HEK293T (cell line): ENCODE data around the gene P2RY14.
A peak's percentile ranks its signal among the peaks of the same experiment; 100 is the strongest.

Experiments
- CTCF ChIA-PET: fragments of 350-600 bp; formaldehyde crosslinking; extraction: SDS; loops from one replicate; lab custom pipeline; 2021; ENCODE audit warnings: antibody characterized with exemption, inconsistent platforms; lab: Yijun Ruan, JAX
- POLR2A ChIA-PET: fragments of 350-600 bp; formaldehyde crosslinking; extraction: SDS; loops from one replicate; lab custom pipeline; 2020; ENCODE audit warnings: antibody characterized with exemption, inconsistent platforms; lab: Yijun Ruan, JAX
- DNase-seq: peaks from one replicate; pipeline ENCODE4 v3.0.0; 2012; ENCODE audit warnings: mixed read lengths; ENCODE audit errors: extremely low spot score
- ARNT ChIP-seq: fragments of 450-650 bp; IDR thresholded peaks from 2 replicates; pipeline ENCODE4 v1.6.1; 2017; ENCODE audit warnings: mild to moderate bottlenecking
- BHLHE40 ChIP-seq: fragments of 450-650 bp; IDR thresholded peaks from 2 replicates; pipeline ENCODE4 v1.6.1; 2016; ENCODE audit warnings: mild to moderate bottlenecking, moderate library complexity, borderline replicate concordance
- CTBP1 ChIP-seq: fragments of 450-650 bp; IDR thresholded peaks from 2 replicates; pipeline ENCODE4 v1.6.1; 2016; ENCODE audit warnings: borderline replicate concordance
- ELF4 ChIP-seq: fragments of 450-650 bp; IDR thresholded peaks from 2 replicates; pipeline ENCODE4 v1.6.1; 2017; ENCODE audit warnings: antibody characterized with exemption
- FOXA1 ChIP-seq: fragments of 450-650 bp; IDR thresholded peaks from 2 replicates; pipeline ENCODE4 v1.6.1; 2016; ENCODE audit warnings: mild to moderate bottlenecking
- FOXK2 ChIP-seq: fragments of 450-650 bp; IDR thresholded peaks from 2 replicates; pipeline ENCODE4 v1.6.1; 2016; ENCODE audit warnings: mild to moderate bottlenecking
- FOXM1 ChIP-seq: fragments of 450-650 bp; IDR thresholded peaks from 2 replicates; pipeline ENCODE4 v1.6.1; 2017; ENCODE audit warnings: mild to moderate bottlenecking, borderline replicate concordance
- HDGF ChIP-seq: fragments of 450-650 bp; IDR thresholded peaks from 2 replicates; pipeline ENCODE4 v1.6.1; 2017; ENCODE audit warnings: antibody characterized with exemption, borderline replicate concordance
- L3MBTL2 ChIP-seq: fragments of 450-650 bp; conservative IDR thresholded peaks from 2 replicates; pipeline ENCODE4 v1.6.1; 2016; ENCODE audit warnings: mild to moderate bottlenecking
- LEF1 ChIP-seq: fragments of 450-650 bp; IDR thresholded peaks from 2 replicates; pipeline ENCODE4 v1.6.1; 2017; ENCODE audit warnings: mild to moderate bottlenecking, borderline replicate concordance
- NFRKB ChIP-seq: fragments of 450-650 bp; IDR thresholded peaks from 2 replicates; pipeline ENCODE4 v1.6.1; 2016; ENCODE audit warnings: mild to moderate bottlenecking, moderate library complexity
- PKNOX1 ChIP-seq: fragments of 450-650 bp; IDR thresholded peaks from 2 replicates; pipeline ENCODE4 v1.6.1; 2016
- SP1 ChIP-seq: fragments of 450-650 bp; IDR thresholded peaks from 2 replicates; pipeline ENCODE4 v1.6.1; 2017
- SUZ12 ChIP-seq: fragments of 450-650 bp; IDR thresholded peaks from 2 replicates; pipeline ENCODE4 v1.6.1; 2016; ENCODE audit warnings: mild to moderate bottlenecking
- TARDBP ChIP-seq: fragments of 450-650 bp; IDR thresholded peaks from 2 replicates; pipeline ENCODE4 v1.6.1; 2016
- ZNF384 ChIP-seq: fragments of 450-650 bp; IDR thresholded peaks from 2 replicates; pipeline ENCODE4 v1.6.1; 2016

Gene P2RY14

DNA sequence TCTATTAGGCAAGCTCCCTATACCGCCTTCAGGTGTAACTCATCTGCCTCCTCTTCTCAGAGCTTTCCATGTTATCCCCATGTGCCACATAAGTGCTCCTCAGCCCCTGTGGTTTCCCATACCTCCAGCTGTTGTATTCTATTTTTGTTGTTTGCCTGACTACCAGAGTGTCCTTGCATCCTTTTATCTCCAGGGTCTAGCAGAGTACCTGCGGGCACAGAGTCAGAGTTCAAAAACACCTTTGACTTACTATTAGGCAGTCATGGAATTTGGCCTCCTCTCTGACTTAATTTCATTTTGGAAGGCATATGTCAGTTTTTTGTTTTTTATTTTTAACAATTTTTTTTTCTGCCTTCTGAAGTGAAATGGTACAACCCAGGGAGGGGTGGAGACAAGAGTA, 31.2 kb upstream of the P2RY14 start:
- TF ChIP-seq CTBP1 (no peak), TARDBP (no peak), SUZ12 (no peak), FOXK2 (no peak)
- POLR2A ChIA-PET: no interaction called here

DNA sequence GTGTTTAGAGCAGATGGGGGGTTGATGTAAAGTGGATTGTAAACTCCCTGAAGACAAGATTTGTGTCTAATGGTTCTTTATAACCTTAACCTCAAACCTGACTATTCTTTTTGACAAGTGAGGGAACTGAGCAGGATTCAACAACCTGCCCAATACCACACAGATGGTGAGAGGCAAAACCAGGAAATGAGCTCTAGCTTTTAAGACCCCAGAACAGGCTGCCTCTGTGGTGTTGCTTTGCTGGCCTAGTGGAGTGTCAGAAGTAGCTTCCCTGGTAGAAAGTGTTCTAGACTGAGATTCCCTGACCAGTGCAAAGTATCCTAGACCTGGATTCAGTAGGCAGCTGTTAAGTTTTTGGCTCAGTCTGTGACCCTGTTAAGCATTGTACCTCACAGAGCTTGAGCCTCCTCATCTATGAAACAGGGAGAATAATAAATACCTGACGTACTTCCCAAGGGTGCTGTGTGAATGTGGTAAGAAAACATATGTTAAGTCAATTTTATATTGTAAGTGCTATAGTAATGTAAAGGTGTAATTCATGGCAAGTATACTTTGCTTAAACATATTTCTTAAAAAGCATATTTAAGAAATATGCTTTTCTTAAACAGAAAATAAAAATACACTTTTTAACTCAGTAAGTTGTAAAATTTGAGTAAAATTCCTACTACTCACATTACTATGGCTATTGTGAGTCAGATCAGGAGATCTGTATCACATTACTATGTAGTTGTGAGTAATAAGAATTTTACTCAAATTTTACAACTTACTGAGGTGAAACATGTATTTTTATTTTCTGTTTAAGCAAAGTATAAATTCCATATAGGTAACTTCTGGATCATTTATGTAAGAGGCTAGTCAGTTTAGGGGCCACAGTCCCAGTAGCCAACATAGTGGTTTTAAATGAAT, 29.5 kb upstream of the P2RY14 start:
- DNase-seq: no peak
- TF ChIP-seq CTBP1 (no peak), ELF4 (no peak), PKNOX1 (no peak), NFRKB (no peak), TARDBP (no peak), SUZ12 (no peak), HDGF (no peak), FOXA1 (no peak), FOXM1 (no peak), ZNF384 (no peak), BHLHE40 (no peak), LEF1 (no peak)
- ChIA-PET POLR2A (no interaction called here), CTCF (interaction anchor here (0.5 to 0.8 kb wide), 2 partner anchors 140 to 321 kb away, joined by 3 to 4 read pairs; no protein-coding TSS in a partner anchor)

More for the DNA sequence above, 31.2 kb upstream of the P2RY14 start:
- CTCF ChIA-PET: no interaction called here
- no peak for DNase-seq

DNA sequence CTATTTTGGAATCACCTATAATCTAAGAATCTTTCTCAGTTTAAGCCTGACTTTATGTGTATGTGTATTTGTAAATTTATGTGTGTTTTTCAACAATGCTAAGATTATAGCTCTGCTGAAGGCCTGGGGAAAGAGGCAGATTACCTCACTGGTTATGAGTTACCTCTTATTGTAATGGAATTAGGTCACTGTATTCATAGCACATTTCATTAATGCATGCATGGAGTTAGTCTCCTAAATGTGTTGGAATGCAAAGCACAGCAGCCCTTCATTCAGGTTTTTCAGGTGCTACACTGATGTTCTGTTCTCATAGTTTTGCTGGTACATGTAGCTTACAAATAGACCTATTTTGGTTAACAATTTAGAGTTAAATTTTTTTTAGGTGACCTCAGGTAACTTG, 28.8 kb upstream of the P2RY14 start:
- CTCF ChIA-PET: interaction anchor here (0.6 to 0.8 kb wide), 2 partner anchors 139 to 542 kb away, joined by 4 read pairs; no protein-coding TSS in a partner anchor
- POLR2A ChIA-PET: no interaction called here
- DNase-seq: no peak
- no peak for TF ChIP-seq ELF4
- no peak for TF ChIP-seq SP1
- no peak for TF ChIP-seq FOXM1
- TF ChIP-seq FOXA1: no peak
- TF ChIP-seq SUZ12: no peak

DNA sequence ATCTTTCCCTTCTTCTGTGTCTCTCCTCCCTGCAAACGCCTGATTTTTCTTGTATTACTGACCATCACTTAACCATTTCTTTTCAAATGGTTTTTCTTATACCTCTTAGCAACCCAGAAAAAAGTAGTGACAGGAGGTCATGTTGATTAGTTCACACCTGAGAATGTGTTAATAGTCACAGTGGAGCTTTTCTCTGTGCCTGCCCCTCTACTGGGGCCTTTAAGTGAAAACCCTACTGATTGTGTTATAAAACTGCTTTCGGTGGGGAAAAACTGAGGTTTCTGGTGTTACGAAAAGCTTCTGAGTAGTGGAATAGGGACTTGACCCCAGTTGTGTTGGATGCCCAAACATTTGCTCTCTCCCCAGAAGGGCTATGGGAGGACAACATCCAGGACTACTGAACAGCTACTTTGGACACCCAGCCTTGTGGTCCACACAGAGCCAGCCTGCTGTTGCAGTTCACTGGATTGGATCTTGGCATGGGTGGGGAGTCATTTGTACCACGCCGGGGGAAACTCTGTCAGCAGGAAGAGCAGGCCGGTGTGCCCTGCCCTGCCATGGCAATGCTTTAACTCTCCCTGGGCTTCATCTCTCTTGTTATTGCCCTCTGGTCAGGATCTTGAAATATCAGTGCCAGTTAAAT, 27.9 kb upstream of the P2RY14 start:
- TF ChIP-seq HDGF (no peak), LEF1 (no peak), TARDBP (no peak), NFRKB (no peak), FOXM1 (no peak), BHLHE40 (no peak), ELF4 (no peak), L3MBTL2 (no peak)
- DNase-seq: no peak
- ChIA-PET CTCF (no interaction called here), POLR2A (no interaction called here)

DNA sequence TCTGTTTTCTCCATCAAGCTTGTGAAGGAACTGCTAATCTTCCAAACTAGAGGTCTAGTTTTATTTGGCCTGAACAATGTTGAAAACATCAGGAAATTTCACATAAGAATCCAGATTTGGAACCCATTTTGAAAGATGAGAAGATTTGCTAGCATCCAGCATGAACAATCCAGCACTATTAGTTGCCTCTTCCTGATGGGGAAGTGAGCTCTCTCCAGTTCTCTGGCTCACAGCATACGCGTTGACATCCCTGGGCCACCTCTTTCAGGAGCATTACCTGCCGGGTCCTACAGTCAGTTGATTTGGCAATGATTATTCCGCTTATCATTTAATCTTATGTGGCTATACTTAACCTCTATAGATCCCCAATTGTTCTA, 27.4 kb upstream of the P2RY14 start:
- no peak for DNase-seq
- TF ChIP-seq FOXA1 (no peak), BHLHE40 (no peak), FOXK2 (no peak), SUZ12 (no peak), FOXM1 (no peak), ARNT (no peak), NFRKB (no peak), HDGF (no peak), TARDBP (no peak), LEF1 (no peak), ELF4 (no peak), SP1 (no peak), L3MBTL2 (no peak), CTBP1 (no peak), PKNOX1 (no peak), ZNF384 (no peak)
- ChIA-PET POLR2A (no interaction called here), CTCF (no interaction called here)

DNA sequence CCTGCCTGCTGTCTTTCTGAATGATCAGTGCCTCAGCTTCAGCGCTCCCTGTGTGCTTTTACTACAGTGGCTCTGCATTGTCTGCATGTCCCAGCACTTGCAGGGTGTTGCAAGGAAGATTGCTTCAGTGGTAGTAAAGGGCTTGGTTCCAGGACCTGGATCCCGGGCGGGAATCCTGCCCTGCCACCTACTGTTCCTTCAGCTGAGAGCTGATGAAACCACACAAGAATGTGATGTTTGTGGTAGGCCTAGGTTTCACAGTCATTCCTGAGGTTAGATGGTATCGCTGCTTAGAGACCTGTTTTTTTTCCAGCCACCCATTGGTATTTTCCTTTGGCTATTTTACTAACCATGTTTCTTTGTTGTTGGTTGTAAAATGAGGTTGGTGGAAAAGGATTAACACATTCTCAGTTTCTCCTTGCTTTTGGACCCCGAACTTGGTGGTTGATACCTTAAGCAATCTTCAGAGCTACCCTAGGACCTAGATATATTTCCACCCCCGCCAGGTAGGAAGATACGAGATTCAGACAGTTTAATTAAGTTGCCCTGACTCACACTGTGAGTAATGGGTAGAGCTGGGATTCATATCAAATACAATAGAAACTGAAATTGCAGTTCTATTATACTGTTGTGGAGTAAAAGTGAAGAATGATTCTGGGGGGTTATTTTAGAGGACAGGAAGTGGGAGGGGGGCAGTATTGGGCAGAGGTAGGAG, 26.9 kb upstream of the P2RY14 start:
- CTCF ChIA-PET: interaction anchor here (0.5 kb wide), 1 partner anchor 107 kb away, joined by 3 read pairs; no protein-coding TSS in a partner anchor
- TF ChIP-seq FOXA1 (no peak), BHLHE40 (no peak), ELF4 (no peak), SUZ12 (no peak), CTBP1 (no peak), NFRKB (no peak), ARNT (no peak), LEF1 (no peak), FOXM1 (no peak), SP1 (no peak), HDGF (no peak), L3MBTL2 (no peak), FOXK2 (no peak), ZNF384 (no peak), TARDBP (no peak)
- POLR2A ChIA-PET: no interaction called here
- peak; percentile 34 for DNase-seq
